Measurements from ENCODE around the gene STX7. TPM values are rescaled to one million over a fixed set of nuclear protein-coding genes. Genes with fewer than 3 reads are reported as not detected.
A peak's percentile ranks its signal among the peaks of the same experiment; 100 is the strongest.

The STX7 gene
- total RNA-seq, 2 donors from 2014 or later = 13.5 to 24.6 TPM

GRCh38 chr6:132504757-132505156, 8.2 kb downstream of the STX7 start:
- H3K4me3 ChIP-seq = no peak overlapping the region
- no peaks in the 10 kb centered on the region for H3K27me3 ChIP-seq
- intact Hi-C loops (cut with DNase I) = no loop called here
- ATAC-seq (no peak), DNase-seq (peak in 2 of 4 donors; percentile 36 to 44)
- peaks cover 27% of the 10 kb centered on the region for H3K4me1 ChIP-seq
- H3K27ac ChIP-seq = no peak overlapping the region
- no peaks in the 10 kb centered on the region for H3K9me3 ChIP-seq
- WGBS, 2 donors = 64 to 66% methylated on average over 5 of the region's 5 CpGs
- no peak for TF ChIP-seq CTCF (IDR thresholded peaks at IDR 0.05)
- no peak for TF ChIP-seq POLR2A (IDR thresholded peaks at IDR 0.05)
- peaks cover 0 to 5% of the 10 kb centered on the region in 2 donors for H3K36me3 ChIP-seq (replicated peaks in 1 of 2; ENCODE audit: insufficient read depth in 1 of 2, low read depth in 2 of 2)

GRCh38 chr6:132499757-132500156, 13.2 kb downstream of the STX7 start:
- 48 to 62% methylated on average over 4 of the region's 4 CpGs for WGBS, 2 donors
- H3K27me3 ChIP-seq = no peaks in the 10 kb centered on the region
- no peak for DNase-seq
- H3K4me3 ChIP-seq = no peak overlapping the region
- no peak for ATAC-seq
- H3K36me3 ChIP-seq (replicated peaks in 1 of 2; ENCODE audit: insufficient read depth in 1 of 2, low read depth in 2 of 2) = peaks cover 0 to 5% of the 10 kb centered on the region in 2 donors
- peaks cover 22% of the 10 kb centered on the region for H3K4me1 ChIP-seq
- no peak for TF ChIP-seq CTCF (IDR thresholded peaks at IDR 0.05)
- TF ChIP-seq POLR2A (IDR thresholded peaks at IDR 0.05) = no peak
- no peaks in the 10 kb centered on the region for H3K9me3 ChIP-seq
- no peak overlapping the region for H3K27ac ChIP-seq
- intact Hi-C loops (cut with DNase I) = no loop called here

- no peak for TF ChIP-seq CTCF (IDR thresholded peaks at IDR 0.05)
- TF ChIP-seq POLR2A (IDR thresholded peaks at IDR 0.05) = no peak
These were observed 14.3 kb downstream of the STX7 start for GRCh38 chr6:132498638-132499037.

GRCh38 chr6:132496519-132497180, 16.3 kb downstream of the STX7 start:
- WGBS, 2 donors = 21 to 38% methylated on average over 4 of the region's 4 CpGs
- no peak overlapping the region for H3K27ac ChIP-seq
- peaks cover 0 to 2% of the 10 kb centered on the region in 2 donors for H3K36me3 ChIP-seq (replicated peaks in 1 of 2; ENCODE audit: insufficient read depth in 1 of 2, low read depth in 2 of 2)
- no peak overlapping the region for H3K4me3 ChIP-seq
- peaks cover 8% of the 10 kb centered on the region for H3K4me1 ChIP-seq
- H3K9me3 ChIP-seq = no peaks in the 10 kb centered on the region
- TF ChIP-seq POLR2A (IDR thresholded peaks at IDR 0.05) (no peak), CTCF (IDR thresholded peaks at IDR 0.05) (no peak)
- DNase-seq (no peak), ATAC-seq (no peak)
- no peaks in the 10 kb centered on the region for H3K27me3 ChIP-seq
- intact Hi-C loops (cut with DNase I) = no loop called here

More at GRCh38 chr6:132498638-132499037, 14.3 kb downstream of the STX7 start:
- Histone ChIP-seq H3K27me3 (no peaks in the 10 kb centered on the region), H3K4me1 (peaks cover 11% of the 10 kb centered on the region), H3K36me3 (replicated peaks in 1 of 2; ENCODE audit: insufficient read depth in 1 of 2, low read depth in 2 of 2) (peaks cover 0 to 5% of the 10 kb centered on the region in 2 donors), H3K27ac (no peak overlapping the region), H3K9me3 (no peaks in the 10 kb centered on the region), H3K4me3 (no peak overlapping the region)
- no peak for DNase-seq
- intact Hi-C loops (cut with DNase I) = no loop called here
- no peak for ATAC-seq
- 63 to 80% methylated on average over 3 of the region's 3 CpGs for whole genome bisulfite sequencing, 2 donors

GRCh38 chr6:132495604-132496079, 17.3 kb downstream of the STX7 start:
- TF ChIP-seq CTCF (IDR thresholded peaks at IDR 0.05) = no peak
- TF ChIP-seq POLR2A (IDR thresholded peaks at IDR 0.05) = no peak
- no peak for ATAC-seq
- Histone ChIP-seq H3K9me3 (no peaks in the 10 kb centered on the region), H3K27ac (no peak overlapping the region), H3K36me3 (replicated peaks in 1 of 2; ENCODE audit: insufficient read depth in 1 of 2, low read depth in 2 of 2) (no peaks in the 10 kb centered on the region), H3K4me1 (peaks cover 8% of the 10 kb centered on the region), H3K27me3 (no peaks in the 10 kb centered on the region), H3K4me3 (no peak overlapping the region)
- DNase-seq = no peak
- intact Hi-C loops (cut with DNase I) = no loop called here
- 76 to 81% methylated on average over 2 of the region's 2 CpGs for WGBS, 2 donors
